Activated CD4-positive, alpha-beta memory T cell treated with anti-CD3 and anti-CD28 coated beads for 36 hours (primary cell): Measurements from ENCODE around the gene PLEKHJ1. TPM values are rescaled to one million over a fixed set of nuclear protein-coding genes. Genes with fewer than 3 reads are reported as not detected.

ENCODE experiments used
- CTCF ChIA-PET: fragments of 350-600 bp; sonication (Branson Sonifier 250); formaldehyde crosslinking; loops from one replicate; lab custom pipeline; 2021; ENCODE audit warnings: antibody characterized with exemption, inconsistent platforms; lab: Charles Lee
- POLR2A ChIA-PET: fragments of 350-600 bp; sonication (Branson Sonifier 250); formaldehyde crosslinking; loops from one replicate; lab custom pipeline; 2021; ENCODE audit warnings: antibody characterized with exemption; lab: Charles Lee
- DNase-seq: peaks from one replicate; pipeline ENCODE4 v3.0.0-alpha.2; 2020
- H3K27ac Mint-ChIP-seq: one replicate; pipeline ENCODE4 v1.8.0; 2021; ENCODE audit warnings: mixed read lengths
- H3K27me3 Mint-ChIP-seq: one replicate; pipeline ENCODE4 v1.8.0; 2021; ENCODE audit warnings: mixed read lengths
- H3K36me3 Mint-ChIP-seq: one replicate; pipeline ENCODE4 v1.8.0; 2021; ENCODE audit warnings: mixed read lengths
- H3K4me1 Mint-ChIP-seq: one replicate; pipeline ENCODE4 v1.8.0; 2021; ENCODE audit warnings: low read depth, mixed read lengths
- H3K4me3 Mint-ChIP-seq: one replicate; pipeline ENCODE4 v1.8.0; 2021; ENCODE audit warnings: mild to moderate bottlenecking, mixed read lengths
- H3K9me3 Mint-ChIP-seq: one replicate; pipeline ENCODE4 v1.8.0; 2021; ENCODE audit warnings: mixed read lengths
- intact Hi-C: fragments of 100-400 bp; cut with micrococcal nuclease; formaldehyde crosslinking; loops from one replicate; pipeline ENCODE4 v1.15.1; 2023
- total RNA-seq, 2 experiments: library from RNA; stranded (reverse); gene quantifications; one replicate each; pipeline ENCODE4 v1.2.3, GENCODE V29; 2021

The PLEKHJ1 gene
- total RNA-seq, 2 experiments from 2014 or later, result 60.8 to 64.0 TPM

- no peak overlapping the region for H3K4me3 Mint-ChIP-seq
- DNase-seq, result no peak
- no peaks in the 10 kb centered on the region for H3K9me3 Mint-ChIP-seq
- intact Hi-C loops, result no loop called here
- H3K36me3 Mint-ChIP-seq, result peaks cover 22% of the 10 kb centered on the region
- no peak overlapping the region for H3K27ac Mint-ChIP-seq
- H3K4me1 Mint-ChIP-seq, result peaks cover 7% of the 10 kb centered on the region
- H3K27me3 Mint-ChIP-seq, result peaks cover 7% of the 10 kb centered on the region
- ChIA-PET CTCF (no interaction called here), POLR2A (no interaction called here)
Measured at GRCh38 chr19:2247433-2248101, 11.4 kb upstream of the PLEKHJ1 start.

- ChIA-PET CTCF (no interaction called here), POLR2A (no interaction called here)
- Mint-ChIP-seq H3K9me3 (no peaks in the 10 kb centered on the region), H3K4me1 (peaks cover 11% of the 10 kb centered on the region), H3K27ac (no peak overlapping the region), H3K27me3 (peaks cover 5% of the 10 kb centered on the region), H3K4me3 (no peak overlapping the region), H3K36me3 (peaks cover 25% of the 10 kb centered on the region)
- intact Hi-C loops, result no loop called here
- DNase-seq, result no peak
Measured at GRCh38 chr19:2246801-2247361, 10.8 kb upstream of the PLEKHJ1 start.

- H3K4me1 Mint-ChIP-seq, result peaks cover 18% of the 10 kb centered on the region
- H3K27me3 Mint-ChIP-seq, result peaks cover 2% of the 10 kb centered on the region
- H3K27ac Mint-ChIP-seq, result no peak overlapping the region
- ChIA-PET CTCF (no interaction called here), POLR2A (no interaction called here)
- no peak for DNase-seq
- H3K4me3 Mint-ChIP-seq, result no peak overlapping the region
- no peaks in the 10 kb centered on the region for H3K9me3 Mint-ChIP-seq
- peaks cover 29% of the 10 kb centered on the region for H3K36me3 Mint-ChIP-seq
- intact Hi-C loops, result no loop called here
Measured at GRCh38 chr19:2246014-2246620, 10.0 kb upstream of the PLEKHJ1 start.

- CTCF ChIA-PET, result interaction anchor here (0.6 kb wide), 1 partner anchor 46 kb away, joined by 3 read pairs; no protein-coding TSS in a partner anchor
- H3K36me3 Mint-ChIP-seq, result peaks cover 38% of the 10 kb centered on the region
- H3K4me1 Mint-ChIP-seq, result peaks cover 27% of the 10 kb centered on the region
- DNase-seq, result no peak
- H3K27ac Mint-ChIP-seq, result no peak overlapping the region
- intact Hi-C loops, result no loop called here
- H3K9me3 Mint-ChIP-seq, result no peaks in the 10 kb centered on the region
- no peak overlapping the region for H3K4me3 Mint-ChIP-seq
- peaks cover 2% of the 10 kb centered on the region for H3K27me3 Mint-ChIP-seq
- POLR2A ChIA-PET, result no interaction called here
Measured at GRCh38 chr19:2245273-2245672, 9.1 kb upstream of the PLEKHJ1 start.

GRCh38 chr19:2244486-2244885 is 8.4 kb upstream of the PLEKHJ1 start:
- ChIA-PET CTCF (interaction anchor here (0.6 to 7.8 kb wide), 2 partner anchors 16 to 47 kb away, joined by 3 to 58 read pairs; no protein-coding TSS in a partner anchor), POLR2A (no interaction called here)
- H3K27ac Mint-ChIP-seq, result no peak overlapping the region
- H3K4me1 Mint-ChIP-seq, result peaks cover 30% of the 10 kb centered on the region
- DNase-seq, result no peak
- no peaks in the 10 kb centered on the region for H3K27me3 Mint-ChIP-seq
- intact Hi-C loops, result no loop called here
- H3K9me3 Mint-ChIP-seq, result no peaks in the 10 kb centered on the region
- peaks cover 42% of the 10 kb centered on the region for H3K36me3 Mint-ChIP-seq
- no peak overlapping the region for H3K4me3 Mint-ChIP-seq

- H3K9me3 Mint-ChIP-seq, result no peaks in the 10 kb centered on the region
- peaks cover 35% of the 10 kb centered on the region for H3K4me1 Mint-ChIP-seq
- no peak overlapping the region for H3K4me3 Mint-ChIP-seq
- no peak overlapping the region for H3K27ac Mint-ChIP-seq
- no peaks in the 10 kb centered on the region for H3K27me3 Mint-ChIP-seq
- no peak for DNase-seq
- peaks cover 46% of the 10 kb centered on the region for H3K36me3 Mint-ChIP-seq
- intact Hi-C loops, result no loop called here
- CTCF ChIA-PET, result interaction anchor here (7.8 kb wide), 1 partner anchor 17 kb away, joined by 58 read pairs; no protein-coding TSS in a partner anchor
- POLR2A ChIA-PET, result no interaction called here
Measured at GRCh38 chr19:2244125-2244411, 7.9 kb upstream of the PLEKHJ1 start.

GRCh38 chr19:2243274-2244124 is 7.4 kb upstream of the PLEKHJ1 start:
- Mint-ChIP-seq H3K9me3 (no peaks in the 10 kb centered on the region), H3K27me3 (no peaks in the 10 kb centered on the region), H3K4me1 (peaks cover 40% of the 10 kb centered on the region), H3K27ac (no peak overlapping the region), H3K36me3 (peaks cover 52% of the 10 kb centered on the region), H3K4me3 (no peak overlapping the region)
- intact Hi-C loops, result no loop called here
- ChIA-PET CTCF (interaction anchor here (7.8 kb wide), 1 partner anchor 17 kb away, joined by 58 read pairs; no protein-coding TSS in a partner anchor), POLR2A (no interaction called here)
- DNase-seq, result no peak

GRCh38 chr19:2242816-2243215 is 6.7 kb upstream of the PLEKHJ1 start:
- H3K27me3 Mint-ChIP-seq, result no peaks in the 10 kb centered on the region
- H3K4me1 Mint-ChIP-seq, result peaks cover 47% of the 10 kb centered on the region
- intact Hi-C loops, result no loop called here
- no peak for DNase-seq
- peaks cover 59% of the 10 kb centered on the region for H3K36me3 Mint-ChIP-seq
- H3K27ac Mint-ChIP-seq, result no peak overlapping the region
- H3K9me3 Mint-ChIP-seq, result no peaks in the 10 kb centered on the region
- ChIA-PET CTCF (interaction anchor here (7.8 kb wide), 1 partner anchor 18 kb away, joined by 58 read pairs; no protein-coding TSS in a partner anchor), POLR2A (no interaction called here)
- no peak overlapping the region for H3K4me3 Mint-ChIP-seq

GRCh38 chr19:2242092-2242537 is 6.0 kb upstream of the PLEKHJ1 start:
- H3K36me3 Mint-ChIP-seq, result peaks cover 64% of the 10 kb centered on the region
- POLR2A ChIA-PET, result interaction anchor here (1.2 kb wide), 1 partner anchor 18 kb away, joined by 3 read pairs; no protein-coding TSS in a partner anchor
- CTCF ChIA-PET, result interaction anchor here (0.7 to 7.8 kb wide), 2 partner anchors 19 to 86 kb away, joined by 3 to 58 read pairs; no protein-coding TSS in a partner anchor
- H3K4me3 Mint-ChIP-seq, result no peak overlapping the region
- peaks cover 50% of the 10 kb centered on the region for H3K4me1 Mint-ChIP-seq
- no peak for DNase-seq
- no peaks in the 10 kb centered on the region for H3K27me3 Mint-ChIP-seq
- intact Hi-C loops, result no loop called here
- no peak overlapping the region for H3K27ac Mint-ChIP-seq
- no peaks in the 10 kb centered on the region for H3K9me3 Mint-ChIP-seq

- Mint-ChIP-seq H3K4me1 (peaks cover 50% of the 10 kb centered on the region), H3K27me3 (peaks cover 4% of the 10 kb centered on the region), H3K9me3 (no peaks in the 10 kb centered on the region), H3K27ac (peak overlapping the region; percentile 39), H3K36me3 (peaks cover 64% of the 10 kb centered on the region), H3K4me3 (peak overlapping the region; percentile 97)
- no peak for DNase-seq
- CTCF ChIA-PET, result interaction anchor here (0.6 to 7.8 kb wide), 7 partner anchors 11 to 370 kb away, joined by 3 to 58 read pairs (median 5); no protein-coding TSS in a partner anchor
- POLR2A ChIA-PET, result interaction anchor here (1.2 to 2.3 kb wide), 4 partner anchors 19 to 89 kb away, joined by 3 to 10 read pairs (median 4); partner anchors contain the start of gene AP3D1
- intact Hi-C loops, result no loop called here
Measured at GRCh38 chr19:2240881-2241760, 5.0 kb upstream of the PLEKHJ1 start.
